Stimulated activated CD8-positive, alpha-beta memory T cell treated with anti-CD3 and anti-CD28 coated beads, Interleukin-15, amount 100 ng/mL, for 4 hours (primary cell): ENCODE data around the gene ADRM1.
A peak's percentile ranks its signal among the peaks of the same experiment; 100 is the strongest.

Experiments
- DNase-seq, 2 donors: peaks; one replicate each; pipeline ENCODE4 v3.0.0-alpha.2; 2020; ENCODE audit warnings: low read depth in 2 of 2

Gene ADRM1

DNA sequence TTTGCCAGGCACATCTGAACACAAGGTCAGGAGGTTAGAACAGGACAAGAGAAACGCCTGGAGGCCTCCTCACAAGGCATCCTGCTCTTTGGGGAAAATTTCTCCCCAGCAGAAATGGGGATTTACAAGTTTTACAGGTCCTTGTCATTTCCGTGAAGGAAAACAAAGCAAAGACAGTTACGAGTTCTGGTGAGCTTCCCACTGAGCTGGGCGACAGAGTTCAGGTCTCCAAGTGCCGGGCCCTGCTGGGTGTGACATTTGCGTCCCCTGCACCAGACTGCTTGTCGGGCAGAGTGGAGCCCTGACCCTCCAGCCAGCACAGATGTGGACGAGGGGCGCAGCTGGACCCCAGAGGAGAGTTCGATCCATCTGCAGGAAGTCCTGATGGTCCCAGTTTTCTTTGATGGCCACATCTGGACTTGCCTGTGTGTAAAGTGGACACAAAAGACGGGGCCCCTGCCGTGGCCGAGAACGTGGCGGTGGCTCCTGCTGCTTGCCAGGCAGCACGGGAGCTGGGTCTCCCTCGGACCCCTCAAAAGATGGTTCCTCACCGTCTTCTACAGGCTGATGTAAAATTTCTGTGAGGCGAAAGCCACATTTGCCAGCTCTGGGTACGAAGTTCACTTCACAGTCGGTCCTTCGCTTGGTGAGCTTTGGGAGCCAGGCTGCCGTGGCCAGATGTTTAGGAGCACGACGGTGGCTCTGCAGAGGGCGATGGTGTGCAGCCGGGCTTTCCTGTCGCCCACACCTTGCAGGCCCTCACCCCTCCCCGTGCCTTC is 5.2 kb upstream of the ADRM1 start:
- no peak for DNase-seq

DNA sequence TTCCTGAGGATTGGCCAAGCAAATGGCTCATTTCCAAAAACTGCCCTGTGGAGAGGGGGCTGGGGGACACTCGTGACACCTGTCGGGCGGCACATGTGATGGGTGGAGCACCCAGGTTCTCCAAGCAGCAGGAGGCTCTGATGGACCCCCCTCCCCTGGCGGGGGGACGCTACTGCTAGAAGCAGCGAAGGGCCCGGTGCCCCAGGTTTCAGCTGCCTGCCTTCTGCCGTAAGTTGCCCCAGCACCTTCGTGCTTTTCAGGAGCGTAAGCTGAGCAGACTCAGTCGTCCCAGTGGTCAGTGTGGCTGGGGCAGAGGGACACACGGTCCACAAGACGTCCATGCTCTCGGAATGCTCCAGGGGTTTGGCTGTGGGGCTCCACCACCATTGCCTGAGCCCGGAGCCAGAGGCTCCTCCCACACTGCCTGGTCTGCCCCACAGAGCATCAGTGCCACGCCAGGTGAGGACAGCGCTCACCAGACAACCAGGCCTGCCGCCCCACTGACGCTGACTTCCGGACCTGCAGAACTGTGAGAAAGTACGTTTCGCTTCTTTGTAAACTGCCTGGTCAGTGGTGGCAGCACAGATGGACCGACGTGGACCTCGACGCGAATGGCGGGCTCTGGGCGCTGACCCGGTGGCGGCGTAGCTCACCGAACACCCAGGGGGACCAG is 4.1 kb upstream of the ADRM1 start:
- DNase-seq = no peak

DNA sequence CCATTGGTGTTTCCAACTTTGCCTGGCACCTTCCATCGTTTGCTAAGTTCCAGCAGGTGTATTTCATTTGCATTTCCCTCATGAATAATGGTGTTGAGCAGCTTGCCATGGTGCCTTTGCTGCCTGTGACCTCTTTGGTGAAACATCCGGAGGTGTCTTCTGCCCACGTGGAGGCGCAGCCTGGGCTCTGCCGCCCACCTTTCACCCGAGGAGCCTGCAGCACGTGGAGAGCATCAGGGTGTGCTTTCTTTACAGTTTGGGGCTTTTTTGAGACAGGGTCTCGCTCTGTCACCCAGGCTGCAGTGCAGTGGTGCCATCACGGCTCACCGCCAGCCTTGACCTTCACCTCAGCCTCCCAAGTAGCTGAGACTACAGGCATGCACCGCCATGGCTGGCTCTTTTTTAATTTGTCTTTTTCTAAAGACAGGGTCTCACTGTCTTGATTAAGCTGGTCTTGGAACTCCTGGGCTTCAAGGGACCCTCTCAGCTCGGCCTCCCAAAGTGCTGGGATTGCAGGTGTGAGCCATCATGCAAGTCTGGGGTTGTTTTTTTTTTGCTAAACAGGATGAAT is 3.0 kb upstream of the ADRM1 start:
- no peak for DNase-seq

DNA sequence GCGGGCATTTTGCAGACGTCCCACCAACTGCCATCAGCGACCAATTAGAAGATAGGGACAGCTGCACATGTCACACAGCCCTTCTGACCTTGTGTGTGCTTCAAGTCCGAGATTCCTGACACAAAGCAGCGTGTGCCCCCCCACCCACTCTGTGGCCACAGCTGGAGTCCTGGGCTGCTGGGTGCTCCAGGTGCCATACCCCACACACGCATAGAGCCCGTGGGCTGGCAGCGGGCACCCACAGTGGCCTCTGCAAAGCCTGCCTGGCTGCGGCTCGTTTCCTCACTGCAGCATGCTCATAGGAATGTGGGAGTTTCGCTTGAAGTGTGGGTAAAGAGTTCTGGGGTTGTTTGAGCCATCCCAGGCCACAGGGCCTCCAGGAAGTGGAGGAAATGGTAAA is 2.5 kb upstream of the ADRM1 start:
- DNase-seq = no peak

DNA sequence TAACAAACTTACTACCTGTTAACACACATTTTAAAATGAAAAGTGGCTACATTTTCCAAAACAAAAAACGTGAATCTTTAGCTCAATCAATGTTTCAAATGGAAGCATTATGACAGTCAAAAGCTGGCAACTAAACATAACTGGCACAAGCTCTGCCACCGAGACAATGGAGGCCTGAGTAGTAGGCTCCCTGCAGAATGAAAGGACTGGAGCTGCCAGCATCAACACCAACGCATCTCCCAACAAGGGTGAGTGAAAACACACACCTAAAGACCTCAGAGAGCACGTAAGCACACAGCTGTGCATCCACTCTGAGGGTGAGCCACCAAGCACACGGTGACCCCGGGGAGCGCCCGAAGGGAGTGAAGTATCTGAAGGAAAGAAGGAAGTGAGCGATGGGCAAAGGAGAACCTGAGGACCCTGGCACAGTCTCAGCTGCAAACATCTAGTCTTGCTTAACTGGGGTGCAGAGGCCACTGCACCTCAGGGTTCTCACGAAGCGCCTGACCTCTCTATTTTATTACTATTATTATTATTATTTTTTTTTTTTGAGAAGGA is 1.6 kb upstream of the ADRM1 start:
- DNase-seq = no peak

DNA sequence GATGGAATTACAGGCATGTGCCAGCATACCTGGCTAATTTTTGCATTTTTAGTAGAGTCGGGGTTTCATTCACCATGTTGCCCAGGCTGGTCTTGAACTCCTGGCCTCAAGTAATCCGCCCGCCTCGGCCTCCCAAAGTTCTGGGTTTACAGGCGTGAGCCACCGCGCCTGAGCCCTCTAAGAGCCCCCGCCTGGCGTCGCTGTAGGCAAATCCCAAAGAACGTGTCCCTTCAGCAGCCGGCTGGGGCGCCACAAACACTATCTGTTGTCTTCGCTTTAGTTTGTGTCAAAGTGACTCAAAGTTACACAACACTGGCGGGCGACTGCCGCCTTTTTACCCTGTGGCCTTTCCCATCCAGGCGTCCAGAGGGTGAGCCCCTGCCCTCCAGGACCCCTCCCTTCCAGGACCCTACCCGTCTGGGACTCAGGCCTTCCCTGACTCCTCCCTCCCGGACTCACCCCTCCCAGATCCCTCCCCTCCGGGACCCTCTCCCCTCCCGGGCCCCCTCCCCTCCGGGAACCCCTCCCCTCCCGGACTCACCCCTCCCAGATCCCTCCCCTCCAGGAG is 940 bp upstream of the ADRM1 start:
- DNase-seq = peak; percentile 70 to 72

DNA sequence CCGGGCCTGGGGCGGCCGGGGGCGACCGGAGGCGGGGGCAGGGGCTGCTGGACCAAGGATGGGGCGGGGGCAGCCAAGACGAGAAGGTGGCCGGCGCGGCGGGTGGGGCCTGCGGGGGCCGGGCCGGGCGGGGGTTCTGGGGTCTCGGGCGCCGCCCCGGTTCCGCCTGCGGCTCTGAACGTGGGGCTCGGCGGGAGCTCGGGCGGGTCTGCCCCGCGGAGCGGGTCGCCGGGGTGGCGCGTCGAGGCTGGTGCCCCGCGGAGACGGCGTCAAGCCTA is 204 bp downstream of the ADRM1 start:
- no peak for DNase-seq

DNA sequence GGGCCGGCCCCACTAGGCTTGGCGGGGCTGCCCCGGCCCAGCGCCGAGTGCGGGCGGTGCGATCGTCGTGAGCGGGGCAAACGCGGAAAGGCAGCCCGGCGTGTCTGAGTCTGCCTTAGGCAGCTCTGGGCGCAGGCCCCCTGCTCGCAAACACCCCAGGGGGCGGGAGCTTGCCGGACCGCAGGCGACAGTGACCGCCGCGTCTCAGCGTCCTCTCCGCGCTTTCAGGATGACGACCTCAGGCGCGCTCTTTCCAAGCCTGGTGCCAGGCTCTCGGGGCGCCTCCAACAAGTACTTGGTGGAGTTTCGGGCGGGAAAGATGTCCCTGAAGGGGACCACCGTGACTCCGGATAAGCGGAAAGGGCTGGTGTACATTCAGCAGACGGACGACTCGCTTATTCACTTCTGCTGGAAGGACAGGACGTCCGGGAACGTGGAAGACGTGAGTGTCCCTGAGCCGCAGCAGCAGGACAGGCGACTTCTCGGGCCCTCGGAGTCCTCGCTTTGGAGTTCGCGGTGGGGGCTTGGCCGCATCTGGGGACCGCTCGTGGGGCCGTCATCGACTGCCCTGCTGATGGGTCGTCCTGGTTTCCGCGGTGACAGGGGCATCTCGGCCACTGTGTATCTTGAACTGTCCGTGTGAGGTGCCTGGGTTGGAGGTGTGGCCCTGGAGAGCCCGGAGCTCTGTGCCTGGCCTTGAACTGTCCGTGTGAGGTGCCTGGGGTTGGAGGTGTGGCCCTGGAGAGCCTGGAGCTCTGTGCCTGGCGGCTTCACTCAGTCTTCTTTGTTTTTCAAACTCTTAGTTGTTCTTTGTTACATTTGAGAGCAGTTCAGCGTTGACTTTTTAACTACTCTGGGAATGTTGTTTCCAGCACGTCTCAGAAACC is 786 bp downstream of the ADRM1 start:
- no peak for DNase-seq

DNA sequence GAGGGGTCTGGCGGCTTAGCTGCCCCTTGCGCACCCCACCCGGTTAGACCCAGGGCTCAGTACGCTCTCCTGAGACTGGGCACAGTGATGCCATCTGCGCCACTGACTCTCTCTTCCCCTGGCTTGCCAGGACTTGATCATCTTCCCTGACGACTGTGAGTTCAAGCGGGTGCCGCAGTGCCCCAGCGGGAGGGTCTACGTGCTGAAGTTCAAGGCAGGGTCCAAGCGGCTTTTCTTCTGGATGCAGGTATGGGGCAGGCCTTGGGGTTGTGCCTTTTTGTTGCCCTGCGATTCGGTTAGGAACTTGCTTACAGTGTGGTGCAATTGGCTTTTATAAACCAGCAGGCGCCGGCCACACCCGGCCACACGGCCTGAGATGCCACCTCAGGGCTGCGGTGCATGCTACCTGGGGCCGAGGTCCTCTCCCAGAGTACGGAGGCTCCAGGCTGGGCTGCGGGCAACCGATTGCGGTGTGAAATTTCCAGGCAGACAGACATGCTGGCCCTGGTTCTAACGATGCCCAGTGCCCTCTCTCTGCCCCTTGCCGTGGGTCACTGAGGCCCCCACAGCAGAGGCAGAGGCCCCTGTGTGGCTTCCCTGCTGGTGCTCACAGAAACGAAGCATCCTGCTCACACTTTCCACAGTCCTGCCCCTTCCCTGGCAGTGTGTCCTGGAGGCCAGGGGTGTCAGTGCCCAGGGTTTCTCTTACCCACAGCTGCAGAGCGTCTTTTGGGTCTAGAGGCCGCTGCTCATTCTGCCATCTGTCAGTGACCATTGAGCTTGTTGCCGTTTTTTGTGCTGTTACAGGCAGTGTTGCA is 1.7 kb downstream of the ADRM1 start:
- DNase-seq = no peak

DNA sequence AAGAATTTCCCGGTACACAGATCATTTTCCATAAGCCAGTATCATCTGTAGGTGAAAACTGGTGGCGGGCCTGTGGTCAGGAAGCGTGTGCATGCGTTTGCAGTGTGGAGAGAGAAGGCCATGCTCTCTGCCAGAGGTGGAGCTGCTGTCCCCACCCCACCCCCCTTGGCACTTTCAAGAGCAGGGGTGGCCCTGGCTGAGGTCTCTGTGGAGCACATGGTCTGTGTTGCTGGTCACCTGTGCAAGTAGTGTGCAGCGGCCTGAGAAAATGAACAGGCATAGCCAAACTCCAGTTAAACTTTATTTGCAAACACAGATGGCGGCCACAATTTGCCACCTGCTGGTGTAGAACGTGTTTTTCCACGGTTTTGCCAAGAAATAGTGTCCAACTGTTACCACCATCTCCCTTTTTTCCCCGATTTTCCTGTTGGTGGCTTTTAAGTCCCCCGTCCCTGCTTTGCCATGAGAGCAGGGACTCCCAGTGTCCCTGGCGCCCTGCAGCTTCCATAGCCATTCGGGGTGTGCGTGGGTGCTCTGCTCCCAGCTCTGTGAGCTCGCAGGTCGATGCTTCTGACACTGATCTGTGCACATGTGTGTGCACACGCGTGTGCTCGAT is 2.5 kb downstream of the ADRM1 start:
- DNase-seq = no peak

DNA sequence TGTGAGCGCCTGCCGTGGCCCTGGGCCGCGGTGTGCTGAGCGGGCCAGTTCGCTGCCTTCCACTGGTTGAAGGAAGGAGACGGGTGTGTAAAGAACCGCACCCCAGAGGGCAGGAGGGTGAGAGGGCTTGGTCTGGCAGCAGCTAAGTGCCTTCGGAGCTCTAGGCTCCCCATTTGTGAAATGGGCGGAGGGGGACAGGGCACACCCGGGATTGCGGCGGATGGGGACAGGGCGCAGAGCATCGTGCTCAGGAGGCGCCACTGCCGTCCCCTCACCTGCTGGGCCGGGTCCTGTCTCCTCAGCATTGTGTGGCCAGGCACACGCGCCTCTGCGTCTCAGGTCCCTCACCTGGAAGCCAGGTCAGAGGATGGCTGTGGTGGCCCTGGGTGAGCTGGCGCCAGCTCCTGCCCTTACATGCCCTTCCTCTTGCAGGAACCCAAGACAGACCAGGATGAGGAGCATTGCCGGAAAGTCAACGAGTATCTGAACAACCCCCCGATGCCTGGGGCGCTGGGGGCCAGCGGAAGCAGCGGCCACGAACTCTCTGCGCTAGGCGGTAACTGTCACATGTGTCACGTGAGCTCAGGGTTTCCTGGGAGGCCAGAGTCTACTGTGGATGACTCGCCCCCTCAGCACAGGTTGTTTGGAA is 3.1 kb downstream of the ADRM1 start:
- no peak for DNase-seq

DNA sequence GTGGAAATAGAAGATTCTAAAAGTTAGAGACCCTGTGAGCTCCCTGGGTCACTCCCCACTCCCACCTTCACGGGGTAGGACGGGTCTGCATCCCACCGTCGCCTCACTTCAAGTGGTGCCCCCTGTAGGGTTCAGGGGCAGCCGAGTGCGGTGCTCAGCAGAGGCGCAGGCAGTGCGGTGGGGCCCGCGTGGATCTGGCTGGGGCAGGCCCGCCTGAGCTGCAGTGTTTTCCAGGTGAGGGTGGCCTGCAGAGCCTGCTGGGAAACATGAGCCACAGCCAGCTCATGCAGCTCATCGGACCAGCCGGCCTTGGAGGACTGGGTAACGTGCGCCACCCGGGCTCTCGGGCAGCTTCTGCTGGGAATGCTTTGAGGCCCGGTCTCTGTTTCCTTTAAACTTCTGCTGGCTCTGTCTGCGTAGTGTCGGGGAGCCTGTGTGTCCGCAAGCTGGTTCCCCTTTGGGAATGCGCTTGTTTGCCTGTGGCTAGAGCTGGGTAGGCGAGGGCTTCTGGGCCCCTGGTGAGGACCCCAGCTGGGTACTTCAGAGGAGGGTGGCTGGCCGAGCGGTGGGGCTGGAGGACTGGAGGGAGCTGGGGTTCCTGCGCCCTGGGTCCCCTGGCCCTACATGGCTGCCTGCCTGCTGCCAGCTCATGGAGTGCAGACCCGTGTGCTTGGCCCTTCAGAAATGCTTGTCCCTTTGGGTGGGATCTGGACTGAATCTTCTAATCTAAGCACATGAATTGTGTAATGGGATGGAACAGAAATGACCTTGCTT is 3.8 kb downstream of the ADRM1 start:
- DNase-seq = no peak

DNA sequence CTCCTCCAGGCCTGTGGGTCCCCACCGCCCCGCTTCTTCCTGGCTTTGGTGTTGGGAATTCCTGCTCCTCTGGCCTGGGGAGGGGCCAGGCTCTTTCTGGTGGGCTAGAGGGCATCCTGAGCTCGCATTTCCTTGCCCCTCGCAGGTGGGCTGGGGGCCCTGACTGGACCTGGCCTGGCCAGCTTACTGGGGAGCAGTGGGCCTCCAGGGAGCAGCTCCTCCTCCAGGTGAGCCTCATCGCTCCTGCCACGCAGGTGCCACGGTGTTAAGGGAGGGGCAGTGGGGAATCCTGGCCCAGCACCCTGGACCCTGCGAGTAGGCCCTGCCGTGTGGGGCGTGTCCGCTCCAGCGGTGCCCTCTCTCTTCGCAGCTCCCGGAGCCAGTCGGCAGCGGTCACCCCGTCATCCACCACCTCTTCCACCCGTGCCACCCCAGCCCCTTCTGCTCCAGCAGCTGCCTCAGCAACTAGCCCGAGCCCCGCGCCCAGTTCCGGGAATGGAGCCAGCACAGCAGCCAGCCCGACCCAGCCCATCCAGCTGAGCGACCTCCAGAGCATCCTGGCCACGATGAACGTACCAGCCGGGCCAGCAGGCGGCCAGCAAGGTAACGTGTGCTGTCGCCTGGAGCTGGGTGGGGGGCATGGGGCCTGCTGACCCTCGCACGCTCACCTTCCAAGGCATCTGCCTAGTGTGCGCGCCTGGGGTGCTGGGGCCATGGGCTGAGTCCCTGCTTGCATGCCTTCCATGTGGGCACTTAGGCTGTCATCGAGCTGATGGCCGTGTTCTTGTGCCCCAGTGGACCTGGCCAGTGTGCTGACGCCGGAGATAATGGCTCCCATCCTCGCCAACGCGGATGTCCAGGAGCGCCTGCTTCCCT is 4.7 kb downstream of the ADRM1 start:
- DNase-seq = no peak

DNA sequence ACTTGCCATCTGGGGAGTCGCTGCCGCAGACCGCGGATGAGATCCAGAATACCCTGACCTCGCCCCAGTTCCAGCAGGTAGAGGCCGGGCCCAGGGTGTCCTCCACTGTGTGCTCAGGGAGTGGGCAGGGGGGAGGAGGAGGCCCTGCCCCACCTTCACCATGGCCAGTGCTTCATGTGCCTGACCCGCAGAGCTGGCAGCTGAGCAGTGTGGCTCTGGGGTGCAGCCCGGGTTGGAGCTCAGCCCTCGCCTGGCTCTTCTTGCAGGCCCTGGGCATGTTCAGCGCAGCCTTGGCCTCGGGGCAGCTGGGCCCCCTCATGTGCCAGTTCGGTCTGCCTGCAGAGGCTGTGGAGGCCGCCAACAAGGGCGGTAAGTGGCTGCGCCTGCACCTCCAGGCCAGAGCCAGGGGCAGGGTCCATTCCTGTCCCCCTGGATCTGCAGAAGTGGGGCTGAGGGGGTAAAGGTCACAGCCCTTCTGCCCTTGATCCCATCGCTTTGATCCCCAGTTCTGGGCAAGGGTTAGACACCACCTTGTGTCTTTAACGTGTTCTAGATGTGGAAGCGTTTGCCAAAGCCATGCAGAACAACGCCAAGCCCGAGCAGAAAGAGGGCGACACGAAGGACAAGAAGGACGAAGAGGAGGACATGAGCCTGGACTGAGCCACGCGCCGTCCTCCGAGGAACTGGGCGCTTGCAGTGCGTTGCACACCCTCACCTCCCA is 5.5 kb downstream of the ADRM1 start:
- DNase-seq = no peak

DNA sequence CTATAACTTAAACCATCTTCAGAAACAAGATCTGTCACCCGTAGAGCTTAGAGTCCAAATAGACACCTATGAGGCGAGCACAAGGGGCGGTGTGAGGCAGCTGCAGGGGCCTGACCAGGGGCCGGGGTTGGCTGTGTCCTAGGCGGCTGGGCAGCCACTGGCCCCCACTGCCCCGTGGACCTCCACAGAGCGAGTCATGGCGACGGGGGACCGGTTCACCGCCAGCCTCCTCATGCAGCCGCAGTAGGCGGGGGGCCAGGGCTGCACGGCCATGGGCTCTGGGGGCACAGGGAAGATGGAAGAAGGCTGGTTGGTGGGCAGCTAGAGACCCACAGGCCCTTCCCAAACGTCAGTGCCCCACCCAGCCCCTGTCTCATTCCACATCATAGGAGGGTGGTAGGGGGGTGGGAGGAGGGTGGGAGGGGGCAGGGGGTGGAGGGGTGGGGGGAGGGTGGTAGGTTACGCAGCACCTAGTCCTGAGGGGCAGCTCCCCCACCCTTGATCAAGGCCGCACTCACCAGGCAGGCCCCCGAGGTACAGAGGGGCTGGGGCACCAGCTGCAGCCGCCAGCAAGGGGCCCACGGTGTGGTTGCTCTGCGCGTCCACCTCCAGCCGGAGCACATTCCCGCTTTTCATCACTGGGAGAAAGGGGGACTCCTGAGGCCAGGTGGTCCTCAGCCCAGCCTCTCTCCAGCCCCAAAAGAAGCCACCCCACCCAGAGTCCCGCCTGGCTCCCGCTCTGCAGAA is 6.6 kb downstream of the ADRM1 start:
- no peak for DNase-seq

DNA sequence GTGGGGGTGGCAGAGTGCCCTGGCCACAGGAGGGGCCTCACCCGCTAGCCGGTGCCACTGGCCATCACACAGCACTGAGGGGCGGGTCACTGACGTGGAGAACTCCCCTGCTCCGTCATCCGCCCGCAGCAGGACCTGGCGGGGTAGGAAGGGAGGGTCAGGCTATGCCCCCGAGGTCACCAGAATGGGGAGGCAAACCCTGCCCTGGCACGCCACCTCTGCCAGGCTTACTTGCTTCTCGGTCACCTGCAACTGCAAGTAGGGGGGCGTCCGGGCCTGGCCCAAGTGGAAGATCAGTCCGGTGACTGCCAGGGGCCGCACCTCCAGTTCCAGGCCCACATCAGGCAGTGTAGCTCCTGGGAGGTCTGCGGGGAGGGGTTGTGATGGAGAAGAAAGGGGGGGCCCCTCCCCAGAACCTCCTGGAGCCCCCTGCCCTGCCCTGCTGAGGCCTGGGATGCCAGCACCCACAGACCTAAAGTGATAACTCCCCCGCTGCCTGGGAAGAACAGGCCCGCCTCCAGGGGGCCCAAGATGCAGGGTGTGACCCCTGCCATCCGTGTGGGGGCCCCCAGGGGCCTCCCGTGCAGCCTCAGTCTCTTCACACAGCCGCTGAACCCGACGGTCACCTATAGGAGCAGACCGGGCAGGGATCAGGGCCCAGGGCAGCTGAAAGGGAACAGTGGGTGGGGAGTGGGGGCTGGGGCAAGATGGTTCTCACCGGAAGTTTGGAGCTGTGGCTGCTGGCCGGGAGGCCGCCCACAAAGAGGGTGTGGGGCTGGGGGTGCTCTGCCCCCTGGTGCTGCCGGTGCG is 7.4 kb downstream of the ADRM1 start:
- DNase-seq = no peak
